NCI-H187 treated with DMSO at 0.1 percent for 48 hours (cell line): Measurements from ENCODE around the gene COL23A1.

Experiments
- DNase-seq: peaks from one replicate; lab custom pipeline; 2025; lab: John Stamatoyannopoulos, UW

COL23A1 gene

DNA sequence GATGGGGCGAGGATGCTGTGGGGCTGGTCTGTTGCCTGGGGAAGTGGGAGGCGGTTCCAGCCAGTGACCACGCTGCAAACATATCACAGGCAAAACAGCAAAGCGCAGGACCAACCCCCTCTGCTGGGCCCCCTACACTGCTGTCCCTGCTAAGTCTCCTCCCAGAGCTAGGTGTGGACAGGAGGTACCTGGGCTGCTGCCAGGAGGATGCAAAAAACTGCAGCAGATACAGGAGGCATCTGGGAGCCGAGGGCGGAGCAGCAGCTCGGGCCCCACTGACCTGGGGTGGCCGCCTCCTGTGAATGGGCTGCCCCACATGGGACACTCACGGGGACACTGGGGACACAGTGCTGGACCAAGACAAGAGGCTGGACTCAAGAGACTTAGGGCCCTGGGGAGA, 309.6 kb downstream of the COL23A1 start:
- no peak for DNase-seq

DNA sequence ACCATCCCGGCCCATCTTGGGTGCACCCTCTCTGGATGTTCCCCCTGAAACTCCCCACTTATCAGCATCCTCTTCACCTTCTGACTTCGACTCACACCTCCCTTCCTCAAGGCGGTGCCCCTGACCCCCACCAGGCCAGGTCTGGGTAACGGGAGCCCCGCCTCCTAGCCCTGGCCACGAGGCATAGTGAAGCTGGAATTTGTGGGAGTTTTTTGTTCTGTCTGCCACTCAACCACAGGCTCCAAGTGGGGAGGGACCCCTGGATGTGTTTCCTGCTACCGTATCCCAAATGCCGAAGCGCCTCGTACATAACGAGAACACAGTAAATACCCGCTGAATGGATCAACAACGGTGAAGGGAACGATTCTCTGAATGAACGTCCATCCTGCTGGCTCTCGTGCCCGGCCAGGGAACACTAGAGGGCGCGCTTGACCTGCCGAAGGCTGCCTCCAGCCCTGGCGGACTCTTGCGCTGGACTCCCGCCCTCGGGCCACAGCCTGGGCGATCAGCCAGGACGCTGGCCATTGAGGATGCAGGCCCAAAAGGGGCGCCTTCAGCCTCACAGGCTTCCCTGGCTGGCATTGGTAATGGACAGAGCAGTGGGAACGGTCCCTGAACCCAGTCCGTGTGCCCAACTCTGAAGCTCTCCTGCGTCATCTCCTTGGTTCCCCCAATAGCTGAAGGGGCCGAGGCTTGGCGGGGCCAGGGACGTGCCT, 310.3 kb downstream of the COL23A1 start:
- DNase-seq, result no peak

DNA sequence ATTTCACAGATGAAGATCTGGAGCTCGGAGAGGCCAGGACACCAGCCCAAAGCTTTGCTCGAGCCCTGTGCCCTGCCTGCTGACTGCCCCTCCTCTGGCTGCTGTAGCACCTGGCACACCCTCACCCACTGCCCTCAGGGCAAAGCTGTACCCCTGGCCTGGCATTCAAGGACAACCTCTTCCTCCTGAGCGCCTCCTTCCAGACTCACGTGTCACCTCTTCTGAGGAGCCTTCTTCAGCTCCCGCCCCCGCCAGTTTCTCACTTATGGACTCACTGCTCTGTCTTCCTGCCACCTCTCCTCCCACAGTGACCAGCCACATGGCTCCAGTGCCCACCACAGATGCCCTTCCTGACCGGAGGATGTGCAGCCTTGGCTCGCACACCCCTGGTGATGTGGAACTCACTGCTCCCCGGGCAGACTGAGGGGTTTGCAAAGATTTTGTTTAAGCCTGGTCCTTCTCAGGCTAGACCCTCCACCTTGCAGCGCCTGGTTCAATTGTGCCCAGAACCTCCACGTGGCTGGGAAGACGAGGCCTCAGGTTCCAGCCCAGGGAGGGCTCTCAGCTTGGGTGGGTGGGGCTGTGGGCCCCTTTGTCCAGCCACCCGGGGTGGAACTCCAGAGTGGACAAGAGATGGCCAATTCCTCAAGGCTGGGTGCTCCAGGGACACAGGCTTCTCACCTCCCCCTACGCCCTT, 311.0 kb downstream of the COL23A1 start:
- DNase-seq, result no peak

DNA sequence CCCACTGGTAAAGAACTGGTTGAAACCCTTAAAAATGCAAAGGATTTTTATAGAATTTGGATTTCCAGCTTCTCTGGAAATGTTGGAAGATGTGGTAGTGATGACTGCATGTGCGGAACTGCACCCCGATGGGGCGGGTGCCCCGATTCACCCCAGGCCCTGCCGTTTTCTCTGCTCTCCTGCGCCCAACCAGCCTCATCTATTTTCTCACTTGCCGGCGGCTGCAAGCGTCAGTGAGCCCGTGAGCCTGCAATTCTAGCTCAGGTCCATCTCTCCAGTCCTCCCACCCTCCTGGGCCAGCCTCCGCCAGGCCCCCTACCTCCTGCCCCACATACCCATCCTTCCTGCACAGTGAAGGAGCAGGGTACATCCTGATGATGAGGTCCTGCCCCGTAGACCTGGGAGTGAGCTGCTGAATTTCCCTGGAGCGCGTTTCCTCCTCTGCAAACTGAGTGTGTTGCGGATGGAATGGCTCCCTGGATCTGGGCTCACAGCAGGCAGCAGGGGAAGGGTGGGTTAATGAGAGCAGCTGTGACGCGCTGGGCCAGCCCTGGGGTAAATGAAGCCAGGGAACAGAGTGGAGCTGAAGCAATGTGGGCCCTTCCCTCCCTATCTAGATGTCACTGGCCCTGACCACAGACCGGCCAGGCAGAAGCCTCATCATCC, 311.7 kb downstream of the COL23A1 start:
- DNase-seq, result no peak

DNA sequence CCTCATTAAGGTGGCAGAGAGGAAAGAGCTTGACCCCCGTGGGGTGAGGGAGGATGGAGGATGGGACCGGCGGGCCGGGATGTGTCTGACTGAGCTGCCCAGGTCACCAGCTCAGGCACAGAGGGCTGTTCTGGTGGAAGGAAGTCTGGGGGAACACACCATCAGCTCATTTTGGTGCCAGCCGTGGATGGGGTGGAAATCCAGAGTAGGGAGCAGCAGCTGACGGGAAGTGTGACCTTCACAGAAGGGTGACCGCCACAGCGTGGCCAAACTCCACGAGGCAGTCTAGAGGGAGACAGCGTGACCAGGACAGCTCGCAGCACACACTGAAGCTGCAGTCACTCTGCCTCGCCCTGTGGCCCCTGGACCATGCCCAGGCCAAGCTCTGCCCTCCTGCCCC, 312.3 kb downstream of the COL23A1 start:
- no peak for DNase-seq

DNA sequence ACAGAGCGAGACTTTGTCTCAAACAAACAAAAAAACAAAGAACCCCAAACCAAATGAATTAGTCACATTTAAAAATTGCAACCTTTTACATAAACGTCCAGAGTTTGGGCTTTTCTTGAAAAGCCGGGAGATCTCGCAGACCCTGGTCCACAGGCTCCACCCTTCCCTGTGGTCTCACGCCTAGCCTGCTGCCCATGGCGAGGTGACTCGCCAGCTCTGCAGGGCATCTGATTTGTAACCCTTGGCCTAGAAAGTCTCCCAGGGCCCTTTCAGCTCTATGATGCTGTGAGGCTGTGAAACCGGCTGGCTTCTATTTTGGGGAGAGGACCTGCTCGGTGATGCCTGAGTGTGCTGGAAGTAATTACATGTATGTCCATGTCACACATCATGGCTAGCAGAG, 312.8 kb downstream of the COL23A1 start:
- no peak for DNase-seq

DNA sequence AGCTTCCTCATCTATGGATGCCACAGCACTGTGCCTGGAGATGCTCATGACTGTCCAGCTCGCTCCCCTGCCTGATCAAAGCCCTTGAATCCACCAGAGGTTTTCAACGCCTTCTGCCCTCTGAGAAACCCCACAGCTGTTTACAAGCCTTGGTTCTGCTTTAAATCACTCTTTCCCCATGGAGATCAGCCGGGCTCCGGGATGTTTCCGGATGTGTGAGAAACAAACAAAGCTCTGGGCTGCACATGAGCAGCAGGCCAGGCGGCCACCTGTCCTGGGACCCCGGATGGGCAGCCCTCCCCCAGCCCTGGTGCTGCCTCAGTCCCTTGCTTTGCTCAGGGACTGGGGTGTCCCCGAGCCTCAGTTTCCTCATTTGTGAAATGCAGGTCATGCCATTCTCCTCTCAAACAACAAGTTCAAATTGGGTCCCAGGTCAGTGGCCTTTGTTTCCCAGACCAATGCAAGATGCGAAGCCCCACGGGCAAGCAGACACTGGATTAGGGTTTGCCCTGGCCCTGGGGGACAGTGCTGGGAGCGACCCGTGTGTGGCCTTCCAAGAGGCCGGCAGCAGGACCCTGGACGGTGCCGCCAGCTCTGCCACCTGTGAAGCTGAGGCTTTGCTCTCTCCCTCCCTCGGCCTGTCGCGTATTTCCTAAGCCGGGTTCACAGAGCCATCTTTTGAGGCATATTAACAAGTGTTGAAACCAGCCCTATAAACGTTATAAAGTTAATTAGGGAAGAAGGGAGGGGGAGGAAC, 315.2 kb downstream of the COL23A1 start:
- DNase-seq, result no peak

DNA sequence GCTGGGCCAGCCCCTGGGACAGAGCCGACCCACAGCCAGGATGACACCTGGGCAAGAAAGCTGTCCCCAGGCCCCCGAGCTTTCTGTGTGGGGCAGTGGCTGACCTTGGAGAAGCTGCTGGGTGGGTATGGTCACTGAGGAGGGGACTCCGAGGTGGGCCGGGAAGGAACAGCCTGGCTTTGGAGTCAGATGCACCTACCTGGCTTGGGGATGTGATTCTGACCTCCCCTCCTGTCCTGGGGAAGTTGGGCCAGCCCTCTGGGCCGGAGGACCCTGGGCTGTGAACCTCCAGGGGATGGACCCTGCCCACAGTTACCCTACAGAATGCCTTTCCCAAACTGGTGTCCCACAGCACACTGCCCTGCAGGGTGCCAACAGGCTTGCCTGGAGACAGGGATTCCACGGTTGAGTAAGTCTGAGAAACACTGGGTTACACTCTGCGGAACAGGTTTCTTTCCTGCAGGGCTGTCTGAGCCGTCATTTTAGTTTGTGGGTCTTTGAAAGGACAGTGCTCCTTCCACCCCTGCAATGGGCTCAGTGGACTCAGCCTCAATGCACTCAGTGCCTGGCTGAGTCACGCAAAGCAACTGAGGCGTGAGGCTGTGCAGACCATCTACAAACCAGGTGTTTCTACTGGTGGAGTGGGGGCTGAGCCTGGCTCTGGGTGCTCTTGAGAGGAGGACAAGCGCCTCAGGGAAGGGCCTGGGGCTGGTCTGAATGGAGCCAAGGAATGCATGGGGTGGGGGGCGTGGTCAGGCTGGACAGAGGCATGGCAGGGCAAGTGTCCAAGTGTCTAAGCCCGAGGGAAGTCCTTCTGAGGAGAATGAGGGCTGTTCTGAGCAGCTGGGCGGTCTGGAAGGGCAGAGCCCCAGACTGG, 316.3 kb downstream of the COL23A1 start:
- no peak for DNase-seq

DNA sequence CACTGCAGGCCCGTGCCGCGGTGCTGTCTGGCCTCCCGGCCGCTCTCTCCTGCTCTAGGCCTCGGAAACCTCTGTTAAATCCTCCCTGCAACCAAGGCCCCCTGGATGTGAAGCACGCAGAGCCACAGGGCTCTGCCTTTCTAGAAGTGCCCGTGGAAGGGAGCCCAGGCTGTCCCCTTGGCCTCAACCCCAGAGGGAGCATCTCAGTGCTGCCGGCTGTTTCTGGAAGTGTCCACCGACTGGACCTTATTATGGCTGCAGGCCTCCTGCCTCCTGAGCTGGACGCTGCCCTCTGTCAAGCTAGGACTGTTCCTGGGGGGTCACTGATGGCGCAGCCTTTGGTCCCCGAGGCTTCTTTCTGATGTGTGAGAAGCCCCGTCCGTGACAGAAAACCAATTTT, 317.2 kb downstream of the COL23A1 start:
- DNase-seq, result no peak

DNA sequence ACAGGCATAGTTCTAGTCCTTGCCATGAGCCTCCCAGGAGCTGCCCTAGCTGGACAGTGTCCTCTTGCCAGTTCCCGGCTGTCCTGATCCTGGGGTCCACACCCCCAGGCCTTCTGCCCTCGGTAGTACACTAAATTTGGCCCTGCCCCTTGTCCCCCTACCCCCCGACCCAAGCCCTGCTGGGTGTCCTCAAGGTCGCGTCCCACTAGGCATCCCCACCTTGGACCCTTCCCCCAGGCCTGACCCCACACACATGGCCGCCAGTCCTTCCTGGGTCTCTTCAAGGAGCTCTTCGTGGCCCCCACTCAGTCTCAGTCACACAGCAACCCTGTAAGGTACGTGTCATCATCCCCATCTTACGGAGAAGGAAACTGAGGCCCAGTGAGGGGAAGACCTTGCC, 317.6 kb downstream of the COL23A1 start:
- no peak for DNase-seq

DNA sequence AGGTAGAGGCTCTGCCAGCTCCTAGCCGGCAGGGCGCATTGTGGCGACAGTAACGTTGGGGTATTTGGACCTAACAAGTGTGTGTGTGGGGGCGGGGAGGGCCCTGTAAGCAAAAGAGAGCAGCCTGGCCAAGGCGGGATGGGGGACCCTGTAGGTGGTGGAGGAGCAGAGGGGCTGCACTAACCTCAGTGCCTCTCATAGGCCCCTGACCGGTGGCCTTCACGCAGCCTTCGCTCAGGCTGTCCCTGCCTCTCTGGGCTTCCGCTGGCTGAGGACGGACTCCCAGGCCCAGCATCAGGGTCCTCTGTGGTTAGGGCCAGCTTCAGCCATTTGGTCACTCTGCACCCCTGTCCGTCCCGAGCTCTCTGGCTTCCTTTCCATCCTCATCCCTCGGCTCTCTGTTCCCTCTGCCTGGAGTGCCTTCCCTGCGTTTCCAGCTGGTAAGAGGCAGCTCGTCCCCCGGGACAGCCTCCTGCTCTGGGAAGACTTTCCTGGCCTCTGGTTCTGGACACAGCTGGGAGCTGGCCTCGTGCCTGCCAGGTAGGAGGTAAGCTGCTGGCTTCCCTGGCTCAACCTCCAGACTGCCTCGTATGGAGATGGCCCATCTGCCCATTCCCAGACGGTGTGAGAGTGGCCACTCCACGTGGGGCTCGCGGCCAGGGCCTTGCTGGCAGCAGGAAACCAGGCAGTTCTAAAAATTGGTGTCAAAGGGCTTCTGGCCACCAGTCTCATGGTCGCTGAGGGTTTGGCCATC, 318.3 kb downstream of the COL23A1 start:
- no peak for DNase-seq

DNA sequence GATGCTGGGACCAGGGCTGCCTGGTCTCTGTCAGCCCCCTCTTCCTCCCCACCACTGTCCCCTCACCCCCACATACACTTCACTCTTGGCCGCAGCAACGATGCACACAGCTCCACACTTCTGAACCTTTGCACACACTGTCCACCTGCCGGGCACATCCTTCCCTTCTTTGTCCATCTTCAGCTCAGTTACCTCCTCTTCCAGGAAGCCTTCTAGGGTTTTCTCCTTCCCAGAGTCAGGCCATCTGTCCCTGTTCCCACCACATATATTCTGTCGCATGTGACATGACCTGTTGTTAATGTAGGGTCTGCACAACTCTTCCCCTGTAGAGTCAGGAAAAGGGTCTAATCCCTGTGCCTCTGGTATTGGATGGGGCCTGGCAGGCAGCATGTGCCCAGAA, 319.0 kb downstream of the COL23A1 start:
- no peak for DNase-seq

DNA sequence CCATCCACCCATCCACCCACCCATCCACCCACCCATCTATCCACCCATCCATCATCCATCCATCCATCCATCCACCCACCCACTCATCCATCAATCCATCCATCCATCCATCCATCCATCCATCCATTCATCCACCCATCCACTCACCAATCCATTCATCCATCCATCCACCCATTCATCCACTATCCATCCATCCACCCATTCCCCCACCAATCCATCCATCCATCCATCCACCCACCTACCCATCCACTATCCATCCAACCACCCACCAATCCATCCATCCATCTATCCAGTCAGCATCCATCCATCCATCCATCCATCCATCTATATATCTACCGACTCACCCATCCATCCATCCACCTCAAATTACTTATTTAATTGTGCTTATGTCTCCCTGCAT, 320.7 kb downstream of the COL23A1 start:
- DNase-seq, result no peak

DNA sequence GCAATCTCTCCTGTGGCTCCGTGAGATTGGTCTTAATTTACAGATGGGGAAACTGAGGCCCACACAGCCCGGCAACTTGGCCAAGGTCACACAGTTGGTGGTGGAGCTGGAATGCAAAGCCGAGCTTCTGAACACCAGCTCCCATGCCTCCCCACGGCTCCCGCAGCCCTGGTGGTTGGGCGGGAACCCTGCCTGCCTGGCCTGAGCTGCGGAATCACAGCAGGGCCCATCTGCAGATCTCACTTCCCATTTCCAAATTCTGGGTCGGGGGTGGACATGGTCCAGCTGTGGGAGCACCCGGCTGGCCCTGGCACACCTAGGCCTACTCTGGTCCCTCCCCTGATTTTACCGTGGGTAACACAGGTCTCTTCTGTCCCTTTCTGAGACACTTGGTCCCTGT, 322.3 kb downstream of the COL23A1 start:
- DNase-seq, result no peak

DNA sequence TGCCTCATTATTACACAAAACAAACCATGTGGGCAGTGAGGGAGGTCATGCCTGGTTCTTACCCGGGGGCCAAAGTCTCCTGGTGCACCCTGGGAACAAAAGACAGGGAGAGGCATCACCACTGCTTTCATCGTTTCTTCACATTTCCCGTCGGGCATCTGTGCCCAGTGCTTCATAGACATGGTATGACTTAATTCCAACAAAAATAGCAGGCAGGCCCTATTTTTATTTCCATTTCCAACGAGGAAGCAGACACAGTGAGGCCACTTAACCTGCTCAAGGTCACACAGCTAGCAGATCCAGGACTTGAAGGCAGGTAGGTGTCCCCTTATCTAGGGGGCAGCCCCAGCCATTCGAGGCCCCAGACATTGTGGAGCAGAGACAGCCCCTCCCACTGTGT, 322.9 kb downstream of the COL23A1 start:
- DNase-seq, result no peak

DNA sequence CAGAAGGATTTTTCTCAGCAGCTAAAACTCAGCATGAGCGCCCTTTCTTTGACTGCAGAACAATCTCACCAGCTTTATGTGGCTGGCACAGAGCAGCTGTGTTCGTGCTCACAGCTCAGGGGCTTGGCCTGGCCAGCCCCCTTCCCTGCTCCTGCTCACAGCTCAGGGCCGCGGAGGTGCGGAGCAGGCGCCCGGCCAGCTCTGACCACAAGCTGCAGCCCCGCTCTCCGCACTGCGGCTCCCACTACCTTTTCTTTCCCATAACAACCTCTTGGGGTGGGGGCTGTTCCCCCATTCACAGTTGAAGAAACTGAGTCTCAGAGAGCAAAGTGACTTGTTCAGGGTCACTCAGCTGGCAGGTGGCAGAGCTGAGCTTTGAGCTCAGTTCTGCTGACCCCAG, 323.6 kb downstream of the COL23A1 start:
- DNase-seq, result no peak

DNA sequence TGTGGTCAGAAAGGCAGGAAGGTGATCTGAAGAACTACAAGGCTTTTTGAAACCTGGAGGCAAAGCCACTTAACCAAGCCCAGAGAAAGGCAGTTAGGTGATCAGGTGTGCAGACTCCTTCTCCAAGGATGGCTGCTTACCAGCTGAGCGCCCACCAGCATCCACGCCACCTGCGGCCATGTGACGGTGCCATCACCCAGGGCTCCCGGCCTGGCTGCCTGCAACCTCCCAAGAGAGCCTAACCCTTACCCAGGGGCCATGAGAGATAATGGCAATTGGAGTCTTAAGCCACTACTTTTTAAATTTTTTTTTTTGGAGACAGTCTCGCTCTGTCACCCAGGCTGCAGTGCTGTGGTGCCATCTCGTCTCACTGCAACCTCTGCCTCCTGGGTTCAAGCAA, 324.4 kb downstream of the COL23A1 start:
- no peak for DNase-seq

DNA sequence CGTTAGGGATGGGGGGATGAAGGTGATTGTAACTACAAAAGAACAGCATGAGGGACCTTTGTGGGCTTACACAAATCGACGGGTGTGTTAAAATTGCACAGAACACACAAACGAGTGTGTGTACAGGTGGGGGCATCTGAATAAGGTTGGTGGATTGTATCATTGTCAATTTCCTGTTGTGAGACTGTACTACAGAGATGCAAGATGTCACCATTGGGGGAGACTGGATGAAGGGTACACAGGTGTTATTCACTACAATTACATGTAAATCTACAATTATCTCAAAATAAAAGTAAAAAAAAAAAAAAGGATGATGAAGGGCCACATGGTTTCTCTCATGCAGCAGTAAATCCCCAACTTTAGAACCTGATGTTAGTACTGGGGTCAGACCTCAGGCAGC, 326.1 kb downstream of the COL23A1 start:
- DNase-seq, result no peak

DNA sequence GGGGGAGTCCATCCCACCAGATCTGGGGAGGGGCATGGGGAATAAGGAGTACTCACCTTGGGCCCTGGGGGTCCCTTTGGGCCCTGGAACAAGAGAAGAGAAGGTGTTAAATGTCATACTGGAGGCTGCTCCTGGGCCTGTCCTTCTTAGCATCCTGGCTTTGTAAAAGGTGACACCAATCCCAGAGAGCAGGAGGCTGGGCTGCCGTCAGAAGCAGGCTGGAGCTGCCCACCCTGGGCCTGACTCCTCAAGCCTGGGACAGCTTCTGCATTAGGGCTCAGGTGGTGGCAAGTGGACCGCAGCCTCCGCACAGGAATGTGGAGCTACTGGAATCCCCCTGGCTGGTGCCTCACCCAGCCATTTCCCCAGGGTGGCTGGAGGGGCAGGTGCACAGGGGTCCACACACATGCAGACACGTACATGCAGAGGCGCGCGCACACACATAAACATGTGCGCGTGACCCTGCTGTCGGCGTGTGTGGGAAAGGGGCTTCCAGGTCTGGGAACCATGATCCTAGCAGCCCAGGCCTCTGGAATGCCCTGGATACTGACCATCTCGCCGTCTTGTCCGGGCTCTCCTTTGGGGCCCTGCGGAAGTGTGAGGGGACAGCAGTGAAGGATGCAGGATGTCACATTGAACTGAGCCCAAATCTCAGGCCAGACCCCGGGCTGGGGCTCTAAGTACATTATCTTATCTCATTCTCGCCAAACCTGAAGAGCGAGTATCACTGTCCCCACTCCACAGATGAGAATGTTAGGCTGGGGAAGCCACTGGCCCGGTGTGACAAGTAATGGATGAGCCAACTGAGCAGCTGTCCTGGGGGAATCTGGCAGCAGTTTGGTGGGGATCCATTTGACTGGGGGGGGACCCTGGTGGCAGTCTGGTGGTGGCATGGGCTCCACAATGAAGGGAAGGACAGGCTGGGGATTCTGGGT, 328.3 kb downstream of the COL23A1 start:
- DNase-seq, result no peak
